Endothelial cell of umbilical vein (primary cell): ENCODE data around the gene TGIF1. TPM values are rescaled to one million over a fixed set of nuclear protein-coding genes. Genes with fewer than 3 reads are reported as not detected.

ENCODE experiments used
- BruUV-seq: library from RNA; stranded (reverse); fragments of 400-500 nt; replicated peaks from 2 replicates; lab custom pipeline; 2021; lab: Mats Ljungman, UMichigan
- CTCF ChIA-PET: fragments of 300-600, 350-600 bp; sonication (Branson Sonifier 250); formaldehyde crosslinking; loops from one replicate; lab custom pipeline; 2021; ENCODE audit warnings: antibody characterized with exemption, inconsistent platforms; lab: Charles Lee
- POLR2A ChIA-PET: fragments of 300-600, 350-600 bp; sonication (Branson Sonifier 250); formaldehyde crosslinking; loops from one replicate; lab custom pipeline; 2021; ENCODE audit warnings: antibody characterized with exemption, inconsistent platforms; lab: Charles Lee
- DNase-seq: peaks from one replicate; pipeline ENCODE4 v3.0.0-alpha.2; 2011; ENCODE audit warnings: low read depth, low spot score
- FAIRE-seq: peaks from 2 replicates; lab custom pipeline; 2011; peaks lifted over from hg19 to GRCh38; lab: Jason Lieb, UNC
- H2AFZ ChIP-seq: 2 replicates; pipeline ENCODE4 v1.6.0; 2012; ENCODE audit warnings: low read depth, low read length, control low read depth, inconsistent platforms
- H3K27ac ChIP-seq: 2 replicates; pipeline ENCODE4 v1.5.1; 2011; ENCODE audit warnings: low read depth, mild to moderate bottlenecking, control low read depth, low read length, moderate library complexity; ENCODE audit not compliant: insufficient read depth
- H3K27me3 ChIP-seq, 2 experiments: 2 replicates each; pipeline versions ENCODE4 v1.6.0 to v1.6.1; 2011; ENCODE audit warnings: low read length in 2 of 2, mixed read lengths in 1 of 2; ENCODE audit not compliant: control insufficient read depth in 2 of 2, insufficient read depth in 2 of 2
- H3K36me3 ChIP-seq, 2 experiments: 2 replicates in 1 of 2; 3 replicates in 1 of 2; pipeline ENCODE4 v1.5.1; 2011; ENCODE audit warnings: low read length in 2 of 2, mild to moderate bottlenecking in 1 of 2, moderate library complexity in 1 of 2; ENCODE audit not compliant: control insufficient read depth in 2 of 2, insufficient read depth in 2 of 2; ENCODE audit errors: extremely low read depth in 1 of 2
- H3K4me1 ChIP-seq: 3 replicates; pipeline ENCODE4 v1.5.1; 2011; ENCODE audit warnings: mild to moderate bottlenecking, low read length; ENCODE audit not compliant: control insufficient read depth, insufficient read depth; ENCODE audit errors: extremely low read depth
- H3K4me2 ChIP-seq: 2 replicates; pipeline ENCODE4 v1.6.1; 2011; ENCODE audit warnings: low read length, control low read depth, mixed read lengths; ENCODE audit not compliant: insufficient read depth
- H3K4me3 ChIP-seq, 3 experiments: fragments of 200-600 bp in 1 of 3; sonication (generic), shearing (Covaris generic) in 1 of 3; replicated peaks in 1 of 3; 2 replicates each; pipeline ENCODE4 v1.5.1; 2011 to 2016; ENCODE audit warnings: control low read depth in 3 of 3, low read length in 3 of 3, mild to moderate bottlenecking in 2 of 3, inconsistent platforms in 1 of 3, low read depth in 1 of 3, moderate library complexity in 1 of 3; ENCODE audit not compliant: insufficient read depth in 1 of 3
- H3K79me2 ChIP-seq: 2 replicates; pipeline ENCODE4 v1.6.0; 2012; ENCODE audit warnings: low read length, inconsistent platforms; ENCODE audit not compliant: control insufficient read depth, insufficient read depth
- H3K9ac ChIP-seq: replicated peaks from 2 replicates; pipeline ENCODE3; 2011; ENCODE audit warnings: low read length, control low read depth; ENCODE audit not compliant: insufficient read depth; ENCODE audit errors: extremely low read depth
- H3K9me1 ChIP-seq: replicated peaks from 3 replicates; pipeline ENCODE4 v1.6.0; 2011; ENCODE audit warnings: mild to moderate bottlenecking, low read length; ENCODE audit not compliant: control insufficient read depth, insufficient read depth; ENCODE audit errors: extremely low read depth
- H3K9me3 ChIP-seq: replicated peaks from 2 replicates; pipeline ENCODE4 v1.5.1; 2012; ENCODE audit warnings: low read length, inconsistent platforms; ENCODE audit not compliant: control insufficient read depth, insufficient read depth
- H4K20me1 ChIP-seq: replicated peaks from 2 replicates; pipeline ENCODE3; 2011; ENCODE audit warnings: mild to moderate bottlenecking, low read length; ENCODE audit not compliant: control insufficient read depth, insufficient read depth; ENCODE audit errors: extremely low read depth
- CTCF ChIP-seq, 2 donors: IDR thresholded peaks; 1 replicate in 1 of 2; 2 replicates in 1 of 2; pipeline ENCODE4 v1.5.1; 2011; ENCODE audit warnings: low read length in 2 of 2, mild to moderate bottlenecking in 2 of 2, moderate library complexity in 2 of 2, control low read depth in 1 of 2, inconsistent platforms in 1 of 2, low read depth in 1 of 2; ENCODE audit not compliant: insufficient read depth in 1 of 2; ENCODE audit errors: extremely low read depth in 1 of 2
- FOS ChIP-seq: IDR thresholded peaks from 2 replicates; pipeline ENCODE4 v1.6.1; 2011; ENCODE audit warnings: mild to moderate bottlenecking, low read length, moderate library complexity, borderline replicate concordance; ENCODE audit not compliant: insufficient read depth
- JUN ChIP-seq: IDR thresholded peaks from 2 replicates; pipeline ENCODE4 v1.6.1; 2011; ENCODE audit warnings: borderline replicate concordance, low read depth; ENCODE audit not compliant: insufficient read length, insufficient read depth
- MAX ChIP-seq: IDR thresholded peaks from 2 replicates; pipeline ENCODE4 v1.6.1; 2011; ENCODE audit not compliant: insufficient read depth, insufficient read length
- POLR2AphosphoS5 ChIP-seq: IDR thresholded peaks from 2 replicates; pipeline ENCODE4 v1.6.1; 2012; ENCODE audit warnings: low read depth, mild to moderate bottlenecking, control low read depth, low read length, moderate library complexity; ENCODE audit not compliant: insufficient read depth
- dilution Hi-C: fragments of 300-500 bp; cut with MboI; formaldehyde crosslinking; loops from one replicate; pipeline ENCODE4 v1.15.0; 2019; ENCODE audit warnings: low sequenced_read_pairs; ENCODE audit not compliant: extremely low pct_ligation_motif_present
- intact Hi-C: fragments of 100-400 bp; cut with micrococcal nuclease; formaldehyde crosslinking; loops from one replicate; pipeline ENCODE4 v1.10.0; 2022
- polyA plus RNA-seq, 4 experiments: library from polyadenylated mRNA; depleted of rRNA in 3 of 4; stranded (reverse) in 3 of 4; unstranded in 1 of 4; fragments of >200 nt; gene quantifications; 2 replicates each; pipeline versions ENCODE4 v1.2.1 to v1.2.3, GENCODE V29; 2011 to 2012; ENCODE audit warnings: missing spikeins in 1 of 4
- total RNA-seq: library from RNA; stranded (reverse); gene quantifications from 2 replicates; pipeline ENCODE4 v1.2.3, GENCODE V29; 2021

Gene TGIF1
- total and polyA plus RNA-seq, 2 donors (not counting 3 experiments of a cell fraction or from before 2014, with no cell fraction given) = 75.6 to 96.6 TPM

- ChIA-PET CTCF (interaction anchor here (0.7 to 6.0 kb wide), 26 partner anchors 8 to 544 kb away, joined by 3 to 61 read pairs (median 5); no protein-coding TSS in a partner anchor), POLR2A (interaction anchor here (0.8 to 3.1 kb wide), 8 partner anchors 10 to 211 kb away, joined by 3 to 15 read pairs (median 9); no protein-coding TSS in a partner anchor)
- peak overlapping the region; percentile 43 to 92 (median 90) for H3K4me3 ChIP-seq
- DNase-seq = peak; percentile 95
- dilution Hi-C loops (loop anchor here (25.0 kb wide), 1 partner anchor 192 kb away; the partner anchor contains the start of gene MYL12B), intact Hi-C loops (loop anchor here (1.0 to 5.0 kb wide), 10 partner anchors 12 to 543 kb away; partner anchors contain the start of gene MYL12B)
- H3K9me3 ChIP-seq = no peaks in the 10 kb centered on the region
- FAIRE-seq = peak; percentile 77
- H3K4me1 ChIP-seq = peaks cover 54% of the 10 kb centered on the region
- H4K20me1 ChIP-seq = no peaks in the 10 kb centered on the region
- H3K9ac ChIP-seq = peak overlapping the region; percentile 96
- peaks cover 86% of the 10 kb centered on the region for H3K79me2 ChIP-seq
- TF ChIP-seq POLR2AphosphoS5 (no peak), MAX (no peak), JUN (peak; percentile 23), FOS (peak; percentile 17), CTCF (IDR thresholded peaks at IDR 0.05; ENCODE audit: extremely low read depth in 1 of 2, insufficient read depth in 1 of 2, low read depth in 1 of 2, low read length in 2 of 2) (peak; percentile 51 to 60)
- H2AFZ ChIP-seq = no peak overlapping the region
- no peaks in the 10 kb centered on the region for H3K27me3 ChIP-seq
- no TSS peak for BruUV-seq
- H3K36me3 ChIP-seq = peaks cover 18 to 27% of the 10 kb centered on the region in 2 experiments
- H3K4me2 ChIP-seq = peak overlapping the region; percentile 98
- peak overlapping the region; percentile 98 for H3K27ac ChIP-seq
- H3K9me1 ChIP-seq = no peaks in the 10 kb centered on the region
These were observed 4.6 kb downstream of the TGIF1 start for GRCh38 chr18:3454365-3455089.
